ENCODE results near the gene TBC1D1.
"Not testable (repeated sequence)": the region's sequence is repeated elsewhere in the genome, so short reads cannot be mapped to it uniquely, and the experiment has no call there.

The TBC1D1 gene

GRCh38 chr4:37971202-37971601, 80.3 kb downstream of the TBC1D1 start:
- no peak overlapping the region for H3K4me3 ChIP-seq (ENCODE audit: low read length)
- no peaks in the 10 kb centered on the region for H3K27me3 ChIP-seq (replicated peaks; ENCODE audit: control insufficient read depth, insufficient read depth, low read length)
- H3K9ac ChIP-seq (ENCODE audit: low read length), result no peak overlapping the region
- DNase-seq (ENCODE audit: low read depth), result no peak
- H3K9me3 ChIP-seq (ENCODE audit: control insufficient read depth, low read length), result no peaks in the 10 kb centered on the region
- no peaks in the 10 kb centered on the region for H3K36me3 ChIP-seq (ENCODE audit: control insufficient read depth, insufficient read depth, low read length, severe bottlenecking)
- H3K4me1 ChIP-seq (ENCODE audit: control insufficient read depth, insufficient read depth, low read length), result peaks cover 11% of the 10 kb centered on the region

DNA sequence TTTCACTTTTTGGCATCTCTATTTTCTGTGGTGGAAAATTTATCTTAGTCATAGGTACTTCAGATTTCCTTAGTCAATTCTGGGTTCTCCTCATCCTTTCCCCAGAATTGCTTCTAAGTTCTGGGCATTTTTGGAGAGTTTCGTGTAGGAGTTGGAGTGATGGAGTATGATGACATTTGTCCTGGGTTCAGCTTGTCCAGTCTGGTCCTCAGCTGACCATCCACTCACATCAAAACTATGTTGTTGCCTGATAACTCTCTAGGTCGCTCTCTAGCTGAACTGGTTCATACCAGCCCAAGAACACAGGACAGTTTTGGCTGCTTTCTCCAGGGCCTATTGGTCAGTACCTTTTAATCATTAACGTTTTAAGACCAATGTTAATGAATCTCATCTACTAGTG, 82.6 kb downstream of the TBC1D1 start:
- Histone ChIP-seq H3K9ac (ENCODE audit: low read length) (no peak overlapping the region), H3K9me3 (ENCODE audit: control insufficient read depth, low read length) (no peaks in the 10 kb centered on the region), H3K27me3 (replicated peaks; ENCODE audit: control insufficient read depth, insufficient read depth, low read length) (no peaks in the 10 kb centered on the region), H3K4me3 (ENCODE audit: low read length) (no peak overlapping the region), H3K36me3 (ENCODE audit: control insufficient read depth, insufficient read depth, low read length, severe bottlenecking) (no peaks in the 10 kb centered on the region), H3K4me1 (ENCODE audit: control insufficient read depth, insufficient read depth, low read length) (peaks cover 10% of the 10 kb centered on the region)
- no peak for DNase-seq (ENCODE audit: low read depth)

GRCh38 chr4:37975321-37975822, 84.5 kb downstream of the TBC1D1 start:
- not testable (repeated sequence) for H3K27me3 ChIP-seq (replicated peaks; ENCODE audit: control insufficient read depth, insufficient read depth, low read length); H3K9ac ChIP-seq (ENCODE audit: low read length); H3K4me3 ChIP-seq (ENCODE audit: low read length); H3K4me1 ChIP-seq (ENCODE audit: control insufficient read depth, insufficient read depth, low read length); H3K36me3 ChIP-seq (ENCODE audit: control insufficient read depth, insufficient read depth, low read length, severe bottlenecking); DNase-seq (ENCODE audit: low read depth); H3K9me3 ChIP-seq (ENCODE audit: control insufficient read depth, low read length)

- H3K27me3 ChIP-seq (replicated peaks; ENCODE audit: control insufficient read depth, insufficient read depth, low read length), result no peaks in the 10 kb centered on the region
- DNase-seq (ENCODE audit: low read depth), result peak; percentile 52
- H3K4me3 ChIP-seq (ENCODE audit: low read length), result peak overlapping the region; percentile 73
Observed at GRCh38 chr4:37976507-37976906, 85.6 kb downstream of the TBC1D1 start.

GRCh38 chr4:37976991-37977470, 86.1 kb downstream of the TBC1D1 start:
- Histone ChIP-seq H3K9ac (ENCODE audit: low read length) (peak overlapping the region; percentile 64), H3K27me3 (replicated peaks; ENCODE audit: control insufficient read depth, insufficient read depth, low read length) (no peaks in the 10 kb centered on the region), H3K36me3 (ENCODE audit: control insufficient read depth, insufficient read depth, low read length, severe bottlenecking) (no peaks in the 10 kb centered on the region), H3K4me1 (ENCODE audit: control insufficient read depth, insufficient read depth, low read length) (peaks cover 7% of the 10 kb centered on the region), H3K4me3 (ENCODE audit: low read length) (peak overlapping the region; percentile 75), H3K9me3 (ENCODE audit: control insufficient read depth, low read length) (no peaks in the 10 kb centered on the region)
- peak; percentile 90 for DNase-seq (ENCODE audit: low read depth)

More at GRCh38 chr4:37976507-37976906, 85.6 kb downstream of the TBC1D1 start:
- Histone ChIP-seq H3K9ac (ENCODE audit: low read length) (peak overlapping the region; percentile 64), H3K9me3 (ENCODE audit: control insufficient read depth, low read length) (no peaks in the 10 kb centered on the region), H3K4me1 (ENCODE audit: control insufficient read depth, insufficient read depth, low read length) (peaks cover 7% of the 10 kb centered on the region), H3K36me3 (ENCODE audit: control insufficient read depth, insufficient read depth, low read length, severe bottlenecking) (no peaks in the 10 kb centered on the region)

GRCh38 chr4:37977471-37978247, 86.8 kb downstream of the TBC1D1 start:
- Histone ChIP-seq H3K36me3 (ENCODE audit: control insufficient read depth, insufficient read depth, low read length, severe bottlenecking) (no peaks in the 10 kb centered on the region), H3K9ac (ENCODE audit: low read length) (peak overlapping the region; percentile 64), H3K27me3 (replicated peaks; ENCODE audit: control insufficient read depth, insufficient read depth, low read length) (no peaks in the 10 kb centered on the region), H3K9me3 (ENCODE audit: control insufficient read depth, low read length) (no peaks in the 10 kb centered on the region), H3K4me1 (ENCODE audit: control insufficient read depth, insufficient read depth, low read length) (peaks cover 7% of the 10 kb centered on the region), H3K4me3 (ENCODE audit: low read length) (peak overlapping the region; percentile 75)
- peak; percentile 91 for DNase-seq (ENCODE audit: low read depth)

DNA sequence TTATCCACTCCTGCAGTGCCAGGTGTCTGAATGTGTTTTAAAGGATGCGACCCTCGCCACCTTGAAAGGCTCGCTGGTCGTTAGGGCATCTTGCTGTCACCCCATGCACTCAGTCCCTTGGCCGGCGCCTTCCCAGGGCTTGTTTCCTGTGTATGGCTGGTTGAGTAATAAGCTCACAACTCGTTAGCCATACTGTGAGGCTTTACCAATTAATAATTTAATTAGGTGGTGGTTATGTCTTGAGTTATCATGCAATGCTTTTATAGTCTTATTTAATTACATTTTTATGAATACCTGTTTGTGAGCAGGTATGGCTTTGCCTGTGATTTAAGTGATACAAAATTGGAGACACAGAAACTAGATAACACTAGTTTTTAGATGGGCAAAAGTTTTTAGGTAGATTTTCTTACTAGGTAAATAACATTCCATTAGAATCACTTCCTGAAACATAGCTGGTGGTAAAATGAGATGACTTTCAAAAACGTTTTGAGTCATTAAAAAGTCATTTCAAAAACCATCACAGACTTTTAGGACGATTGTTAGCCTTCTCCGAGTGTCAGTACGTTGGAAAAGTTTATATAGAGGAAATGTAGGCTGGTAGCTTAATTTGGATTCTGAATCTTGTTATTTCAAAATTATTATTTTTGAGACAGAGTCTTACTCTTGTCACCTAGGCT, 87.5 kb downstream of the TBC1D1 start:
- Histone ChIP-seq H3K9me3 (ENCODE audit: control insufficient read depth, low read length) (no peaks in the 10 kb centered on the region), H3K27me3 (replicated peaks; ENCODE audit: control insufficient read depth, insufficient read depth, low read length) (no peaks in the 10 kb centered on the region), H3K36me3 (ENCODE audit: control insufficient read depth, insufficient read depth, low read length, severe bottlenecking) (no peaks in the 10 kb centered on the region), H3K4me1 (ENCODE audit: control insufficient read depth, insufficient read depth, low read length) (peaks cover 7% of the 10 kb centered on the region), H3K4me3 (ENCODE audit: low read length) (peak overlapping the region; percentile 75), H3K9ac (ENCODE audit: low read length) (peak overlapping the region; percentile 64)
- peak; percentile 40 for DNase-seq (ENCODE audit: low read depth)

- peaks cover 7% of the 10 kb centered on the region for H3K4me1 ChIP-seq (ENCODE audit: control insufficient read depth, insufficient read depth, low read length)
- DNase-seq (ENCODE audit: low read depth), result no peak
- H3K9ac ChIP-seq (ENCODE audit: low read length), result no peak overlapping the region
Observed at GRCh38 chr4:37980246-37980645, 89.4 kb downstream of the TBC1D1 start.

DNA sequence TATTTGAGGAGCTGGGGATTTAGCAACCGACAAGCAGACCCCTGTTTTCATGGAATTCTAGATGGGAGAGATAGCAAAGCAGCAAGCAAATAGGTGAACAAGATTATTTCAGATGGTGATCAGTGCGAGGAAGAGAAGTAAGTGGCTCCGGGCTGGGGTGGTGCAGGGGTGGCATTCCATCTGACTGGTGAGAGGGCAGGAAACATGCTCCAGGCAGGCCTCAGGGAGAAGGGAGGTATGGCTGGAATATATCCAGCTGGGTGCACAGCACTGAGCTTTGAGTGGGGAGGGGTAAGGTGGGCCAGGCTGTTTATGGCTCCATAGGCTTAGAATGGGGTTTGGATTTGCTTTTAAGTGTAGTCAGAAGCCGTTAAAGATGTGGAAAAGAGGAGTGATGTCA, 90.5 kb downstream of the TBC1D1 start:
- no peaks in the 10 kb centered on the region for H3K27me3 ChIP-seq (replicated peaks; ENCODE audit: control insufficient read depth, insufficient read depth, low read length)
- H3K4me3 ChIP-seq (ENCODE audit: low read length), result no peak overlapping the region
- no peak for DNase-seq (ENCODE audit: low read depth)
- H3K4me1 ChIP-seq (ENCODE audit: control insufficient read depth, insufficient read depth, low read length), result peaks cover 7% of the 10 kb centered on the region
- H3K9ac ChIP-seq (ENCODE audit: low read length), result no peak overlapping the region
- H3K9me3 ChIP-seq (ENCODE audit: control insufficient read depth, low read length), result no peaks in the 10 kb centered on the region
- H3K36me3 ChIP-seq (ENCODE audit: control insufficient read depth, insufficient read depth, low read length, severe bottlenecking), result no peaks in the 10 kb centered on the region

More at GRCh38 chr4:37980246-37980645, 89.4 kb downstream of the TBC1D1 start:
- H3K36me3 ChIP-seq (ENCODE audit: control insufficient read depth, insufficient read depth, low read length, severe bottlenecking), result no peaks in the 10 kb centered on the region
- H3K27me3 ChIP-seq (replicated peaks; ENCODE audit: control insufficient read depth, insufficient read depth, low read length), result no peaks in the 10 kb centered on the region
- H3K9me3 ChIP-seq (ENCODE audit: control insufficient read depth, low read length), result no peaks in the 10 kb centered on the region
- no peak overlapping the region for H3K4me3 ChIP-seq (ENCODE audit: low read length)

- Histone ChIP-seq H3K9ac (ENCODE audit: low read length) (no peak overlapping the region), H3K9me3 (ENCODE audit: control insufficient read depth, low read length) (no peaks in the 10 kb centered on the region), H3K4me1 (ENCODE audit: control insufficient read depth, insufficient read depth, low read length) (peaks cover 7% of the 10 kb centered on the region), H3K27me3 (replicated peaks; ENCODE audit: control insufficient read depth, insufficient read depth, low read length) (no peaks in the 10 kb centered on the region), H3K4me3 (ENCODE audit: low read length) (no peak overlapping the region), H3K36me3 (ENCODE audit: control insufficient read depth, insufficient read depth, low read length, severe bottlenecking) (no peaks in the 10 kb centered on the region)
- DNase-seq (ENCODE audit: low read depth), result peak; percentile 50
Observed at GRCh38 chr4:37981844-37982720, 91.2 kb downstream of the TBC1D1 start.

GRCh38 chr4:37982736-37983135, 91.9 kb downstream of the TBC1D1 start:
- Histone ChIP-seq H3K27me3 (replicated peaks; ENCODE audit: control insufficient read depth, insufficient read depth, low read length) (no peaks in the 10 kb centered on the region), H3K9me3 (ENCODE audit: control insufficient read depth, low read length) (no peaks in the 10 kb centered on the region), H3K4me3 (ENCODE audit: low read length) (no peak overlapping the region), H3K4me1 (ENCODE audit: control insufficient read depth, insufficient read depth, low read length) (peaks cover 7% of the 10 kb centered on the region), H3K9ac (ENCODE audit: low read length) (no peak overlapping the region), H3K36me3 (ENCODE audit: control insufficient read depth, insufficient read depth, low read length, severe bottlenecking) (no peaks in the 10 kb centered on the region)
- no peak for DNase-seq (ENCODE audit: low read depth)
